Type B pancreatic cell (in vitro differentiated cells): ENCODE data around the gene TIAM2. TPM values are rescaled to one million over a fixed set of nuclear protein-coding genes. Genes with fewer than 3 reads are reported as not detected.

ENCODE experiments used
- DNase-seq: peaks from one replicate; pipeline ENCODE4 v3.0.0; 2021; ENCODE audit warnings: mixed read lengths; ENCODE audit not compliant: unreplicated experiment; ENCODE audit errors: extremely low spot score
- H3K27ac Mint-ChIP-seq: 2 replicates; pipeline ENCODE4 v1.8.0; 2021; ENCODE audit warnings: mild to moderate bottlenecking, mixed read lengths
- H3K27me3 Mint-ChIP-seq: 2 replicates; pipeline ENCODE4 v1.8.0; 2021; ENCODE audit warnings: mixed read lengths
- H3K36me3 Mint-ChIP-seq: 2 replicates; pipeline ENCODE4 v1.8.0; 2021; ENCODE audit warnings: mixed read lengths
- H3K4me1 Mint-ChIP-seq: one replicate; pipeline ENCODE4 v1.8.0; 2021; ENCODE audit warnings: mixed read lengths; ENCODE audit not compliant: unreplicated experiment
- H3K4me3 Mint-ChIP-seq: 2 replicates; pipeline ENCODE4 v1.8.0; 2021; ENCODE audit warnings: mild to moderate bottlenecking, mixed read lengths
- H3K9me3 Mint-ChIP-seq: 2 replicates; pipeline ENCODE4 v1.8.0; 2021; ENCODE audit warnings: mixed read lengths
- CTCF ChIP-seq: fragments of 200-600 bp; sonication (generic); conservative IDR thresholded peaks from 2 replicates; pipeline ENCODE4 v1.5.0; 2021; ENCODE audit warnings: antibody characterized with exemption, mild to moderate bottlenecking
- total RNA-seq: library from RNA; stranded (reverse); gene quantifications from 2 replicates; pipeline ENCODE4 v1.2.1, GENCODE V29; 2021; ENCODE audit warnings: low replicate concordance

TIAM2 gene
- total RNA-seq, 1 donor from 2014 or later: 13.5 TPM

GRCh38 chr6:154984146-154984545 is 11.0 kb upstream of the TIAM2 start:
- Mint-ChIP-seq H3K27me3 (no peaks in the 10 kb centered on the region), H3K4me3 (no peak overlapping the region), H3K36me3 (peaks cover 8% of the 10 kb centered on the region), H3K9me3 (no peaks in the 10 kb centered on the region), H3K4me1 (peaks cover 10% of the 10 kb centered on the region), H3K27ac (no peak overlapping the region)
- DNase-seq: no peak
- TF ChIP-seq CTCF: no peak

- DNase-seq: no peak
These were observed 8.3 kb upstream of the TIAM2 start for GRCh38 chr6:154986787-154987235.

GRCh38 chr6:154989448-154989847 is 5.7 kb upstream of the TIAM2 start:
- peaks cover 8% of the 10 kb centered on the region for H3K36me3 Mint-ChIP-seq
- no peak overlapping the region for H3K4me3 Mint-ChIP-seq
- no peaks in the 10 kb centered on the region for H3K4me1 Mint-ChIP-seq
- no peak for TF ChIP-seq CTCF
- DNase-seq: no peak
- no peak overlapping the region for H3K27ac Mint-ChIP-seq
- peaks cover 11% of the 10 kb centered on the region for H3K27me3 Mint-ChIP-seq
- no peaks in the 10 kb centered on the region for H3K9me3 Mint-ChIP-seq

More at GRCh38 chr6:154986787-154987235, 8.3 kb upstream of the TIAM2 start:
- Mint-ChIP-seq H3K27me3 (peaks cover 3% of the 10 kb centered on the region), H3K27ac (no peak overlapping the region), H3K36me3 (peaks cover 8% of the 10 kb centered on the region), H3K4me1 (no peaks in the 10 kb centered on the region), H3K9me3 (no peaks in the 10 kb centered on the region), H3K4me3 (no peak overlapping the region)
- no peak for TF ChIP-seq CTCF

GRCh38 chr6:154991207-154991606 is 3.9 kb upstream of the TIAM2 start:
- Mint-ChIP-seq H3K4me1 (no peaks in the 10 kb centered on the region), H3K9me3 (no peaks in the 10 kb centered on the region), H3K27me3 (peaks cover 15% of the 10 kb centered on the region), H3K36me3 (peaks cover 8% of the 10 kb centered on the region), H3K4me3 (no peak overlapping the region), H3K27ac (no peak overlapping the region)
- no peak for TF ChIP-seq CTCF
- DNase-seq: no peak

- no peak for TF ChIP-seq CTCF
- Mint-ChIP-seq H3K27ac (no peak overlapping the region), H3K4me1 (peaks cover 4% of the 10 kb centered on the region), H3K9me3 (no peaks in the 10 kb centered on the region), H3K36me3 (peaks cover 10% of the 10 kb centered on the region), H3K27me3 (peaks cover 25% of the 10 kb centered on the region), H3K4me3 (no peak overlapping the region)
- DNase-seq: no peak
These were observed 2.1 kb upstream of the TIAM2 start for GRCh38 chr6:154993026-154993425.

GRCh38 chr6:154993710-154994109 is 1.4 kb upstream of the TIAM2 start:
- no peak for DNase-seq
- no peak for TF ChIP-seq CTCF
- Mint-ChIP-seq H3K36me3 (peaks cover 6% of the 10 kb centered on the region), H3K9me3 (no peaks in the 10 kb centered on the region), H3K4me1 (peaks cover 4% of the 10 kb centered on the region), H3K4me3 (peak overlapping the region; percentile 77), H3K27me3 (peaks cover 25% of the 10 kb centered on the region), H3K27ac (peak overlapping the region; percentile 41)
